ENCODE measurements around the gene MBOAT7. TPM values are rescaled to one million over a fixed set of nuclear protein-coding genes. Genes with fewer than 3 reads are reported as not detected.
"Not testable (repeated sequence)": the region's sequence is repeated elsewhere in the genome, so short reads cannot be mapped to it uniquely, and the experiment has no call there.

The MBOAT7 gene
- total RNA-seq, 2 experiments from 2014 or later = 49.0 to 52.2 TPM

DNA sequence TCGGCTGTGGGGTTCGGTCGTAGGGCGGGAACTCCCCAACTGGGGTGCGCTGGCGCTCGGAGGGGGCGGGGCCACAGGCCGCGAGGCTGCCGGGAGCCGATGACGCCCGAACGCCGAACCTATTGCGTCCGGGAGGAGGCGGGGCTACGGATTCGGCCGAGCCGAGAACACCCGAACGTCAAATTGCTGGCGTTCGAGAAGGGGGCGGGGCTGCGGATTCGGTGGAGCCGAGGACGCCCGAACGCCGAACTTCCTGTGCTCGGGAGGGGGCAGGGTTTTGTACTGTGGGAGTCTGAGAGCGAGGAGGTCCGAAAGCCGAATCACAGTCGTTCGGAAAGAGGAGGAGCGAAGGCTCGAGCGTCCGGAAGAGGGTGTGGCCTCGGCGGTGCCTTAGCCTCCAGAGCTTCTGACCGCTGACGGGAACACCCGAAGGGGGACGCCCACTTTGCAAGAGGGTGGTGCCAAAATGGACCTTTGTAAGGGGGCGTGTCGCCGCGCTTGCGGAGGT lies 1.2 kb upstream of the MBOAT7 start:
- Mint-ChIP-seq H3K4me3 (peak overlapping the region; percentile 93), H3K36me3 (peaks cover 13% of the 10 kb centered on the region), H3K27me3 (no peaks in the 10 kb centered on the region), H3K9me3 (no peaks in the 10 kb centered on the region), H3K4me1 (peaks cover 22% of the 10 kb centered on the region), H3K27ac (peak overlapping the region; percentile 97)
- DNase-seq = peak; percentile 100
- peak; percentile 58 for ATAC-seq (ENCODE audit: low read depth)
- POLR2A ChIA-PET = interaction anchor here (0.6 to 6.7 kb wide), 8 partner anchors 10 to 1090 kb away, joined by 3 to 106 read pairs (median 4); partner anchors contain the start of genes CNOT3, LENG1, PRPF31 and RPS9

DNA sequence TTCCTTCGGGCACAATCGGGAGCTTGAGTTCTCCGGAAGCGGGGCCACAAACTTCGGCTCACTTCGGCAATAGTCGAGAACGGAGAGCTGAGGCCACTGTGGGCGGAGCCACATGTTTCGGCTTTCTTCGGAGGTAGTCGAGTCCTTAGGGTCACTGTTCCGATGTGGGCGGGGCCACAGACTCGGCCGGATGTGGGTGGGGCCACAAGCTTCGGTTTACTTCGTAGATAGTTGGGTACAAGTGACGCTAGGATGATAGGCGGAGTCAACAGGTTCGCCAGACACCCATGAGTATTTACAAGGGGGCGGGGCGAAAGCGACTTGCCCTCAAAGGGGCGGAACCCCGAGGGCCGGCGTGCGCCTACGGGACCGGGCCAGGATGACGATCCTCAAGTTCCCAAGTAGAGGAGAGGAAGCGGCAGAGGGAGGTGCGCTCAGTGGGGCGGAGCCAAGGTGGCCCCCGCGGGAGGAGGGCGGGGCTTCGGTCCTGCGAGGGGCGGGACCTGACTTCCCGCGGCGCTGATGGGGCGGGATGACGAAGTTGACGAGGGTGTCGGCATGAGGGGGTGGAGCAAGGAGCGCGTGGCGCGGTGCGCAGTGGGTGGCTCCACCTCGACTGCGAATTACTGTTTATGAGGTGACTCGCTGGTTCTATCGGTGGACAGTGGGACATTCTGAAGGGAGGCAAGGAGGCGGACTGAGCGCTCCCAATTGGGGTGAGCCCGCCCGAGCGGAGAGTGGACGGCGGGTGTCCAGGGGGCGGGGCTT lies 539 bp upstream of the MBOAT7 start:
- POLR2A ChIA-PET = interaction anchor here (0.6 to 6.7 kb wide), 21 partner anchors 10 to 1465 kb away, joined by 3 to 106 read pairs (median 5); partner anchors contain the start of genes CNOT3, LENG1, LENG8 and PRPF31
- Mint-ChIP-seq H3K27ac (peak overlapping the region; percentile 97), H3K9me3 (no peaks in the 10 kb centered on the region), H3K4me1 (peaks cover 22% of the 10 kb centered on the region), H3K4me3 (peak overlapping the region; percentile 93), H3K27me3 (no peaks in the 10 kb centered on the region), H3K36me3 (peaks cover 10% of the 10 kb centered on the region)
- ATAC-seq (ENCODE audit: low read depth) = peak; percentile 64
- DNase-seq = peak; percentile 100

DNA sequence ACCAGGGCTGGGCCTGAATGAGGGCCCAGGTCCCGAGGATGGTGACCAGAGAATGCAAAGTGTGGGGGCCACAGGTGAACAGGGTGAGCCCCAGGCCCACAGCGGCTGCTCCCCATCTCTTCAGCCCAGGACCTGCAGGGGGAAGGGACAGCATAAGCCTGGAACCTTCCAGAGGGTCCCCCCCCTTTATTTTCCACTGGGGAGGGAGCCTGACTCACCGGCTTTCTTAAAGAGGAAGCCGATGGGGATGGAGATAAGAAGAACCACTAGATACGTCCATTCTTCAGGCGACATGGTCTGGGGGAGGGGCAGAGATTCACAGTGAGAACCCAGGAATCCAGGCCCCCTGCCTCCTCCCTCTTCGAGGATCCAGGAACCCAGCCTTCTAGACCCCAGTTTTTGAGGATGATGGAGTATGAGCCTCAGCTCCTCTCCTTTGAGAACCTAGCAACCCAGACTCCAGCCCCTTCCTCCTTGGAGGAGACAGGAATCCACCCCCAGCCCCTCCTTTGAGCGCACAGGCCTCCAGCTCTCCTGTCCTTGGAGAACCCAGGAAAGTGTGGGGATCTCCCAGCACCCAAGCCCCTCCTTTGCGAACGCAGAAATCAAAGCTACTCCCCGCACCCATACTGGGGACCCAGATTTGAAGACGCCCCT lies 1.0 kb downstream of the MBOAT7 start:
- ATAC-seq (ENCODE audit: low read depth) = no peak
- Mint-ChIP-seq H3K4me1 (peaks cover 25% of the 10 kb centered on the region), H3K4me3 (peak overlapping the region; percentile 93), H3K27me3 (no peaks in the 10 kb centered on the region), H3K36me3 (peaks cover 11% of the 10 kb centered on the region), H3K27ac (peak overlapping the region; percentile 81), H3K9me3 (no peaks in the 10 kb centered on the region)
- POLR2A ChIA-PET = interaction anchor here (0.8 to 6.7 kb wide), 10 partner anchors 12 to 260 kb away, joined by 3 to 106 read pairs (median 6); partner anchors contain the start of genes LENG1, LENG8, RPS9 and TFPT
- no peak for DNase-seq

DNA sequence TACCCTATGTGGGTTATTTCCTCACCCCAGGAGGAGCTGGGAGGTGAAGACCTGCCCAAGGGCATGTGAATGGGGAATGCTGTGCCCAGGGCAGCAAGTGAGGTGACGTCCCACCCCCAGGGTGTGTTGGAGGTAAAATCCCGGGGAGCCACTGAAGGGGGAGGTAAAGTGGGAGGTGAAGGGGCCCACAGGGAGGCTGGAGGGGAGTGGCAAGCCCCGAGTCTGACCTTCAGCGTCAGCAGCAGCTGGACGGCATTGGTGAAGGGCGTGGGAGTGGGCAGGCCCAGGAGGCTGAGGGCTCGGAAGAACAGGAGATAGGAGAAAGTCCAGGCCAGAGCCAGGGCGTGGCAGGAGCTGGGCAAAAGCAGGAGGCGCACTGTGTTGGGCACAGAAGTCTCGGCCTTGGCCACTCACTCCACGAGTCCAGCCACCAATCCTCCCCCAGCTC lies 2.4 kb downstream of the MBOAT7 start:
- Mint-ChIP-seq H3K27ac (peak overlapping the region; percentile 76), H3K9me3 (no peaks in the 10 kb centered on the region), H3K4me1 (peaks cover 18% of the 10 kb centered on the region), H3K36me3 (peaks cover 8% of the 10 kb centered on the region), H3K4me3 (peak overlapping the region; percentile 93), H3K27me3 (no peaks in the 10 kb centered on the region)
- ATAC-seq (ENCODE audit: low read depth) (no peak), DNase-seq (no peak)
- POLR2A ChIA-PET = interaction anchor here (1.9 to 6.7 kb wide), 2 partner anchors 13 to 18 kb away, joined by 4 to 106 read pairs; partner anchors contain the start of gene RPS9

DNA sequence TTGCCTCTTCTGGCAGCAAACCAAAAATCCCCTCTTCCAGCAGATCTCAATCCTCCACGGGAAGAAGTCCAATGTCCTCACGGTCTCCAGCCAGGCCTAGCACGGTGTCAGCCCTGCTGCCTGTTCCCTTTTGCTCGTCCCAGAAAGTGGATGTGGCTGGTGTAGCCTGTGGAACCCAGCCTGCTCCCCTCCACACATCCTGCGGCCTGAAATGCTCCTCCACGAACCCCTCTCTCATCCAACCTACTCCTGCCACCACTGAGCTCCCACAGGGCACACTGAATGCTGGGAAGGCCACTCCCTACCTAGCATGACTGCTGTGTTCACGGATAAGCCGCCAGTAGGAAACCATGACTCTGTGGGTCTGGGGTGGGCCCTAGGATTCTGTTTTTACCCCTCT lies 3.0 kb downstream of the MBOAT7 start:
- H3K4me3 Mint-ChIP-seq = no peak overlapping the region

DNA sequence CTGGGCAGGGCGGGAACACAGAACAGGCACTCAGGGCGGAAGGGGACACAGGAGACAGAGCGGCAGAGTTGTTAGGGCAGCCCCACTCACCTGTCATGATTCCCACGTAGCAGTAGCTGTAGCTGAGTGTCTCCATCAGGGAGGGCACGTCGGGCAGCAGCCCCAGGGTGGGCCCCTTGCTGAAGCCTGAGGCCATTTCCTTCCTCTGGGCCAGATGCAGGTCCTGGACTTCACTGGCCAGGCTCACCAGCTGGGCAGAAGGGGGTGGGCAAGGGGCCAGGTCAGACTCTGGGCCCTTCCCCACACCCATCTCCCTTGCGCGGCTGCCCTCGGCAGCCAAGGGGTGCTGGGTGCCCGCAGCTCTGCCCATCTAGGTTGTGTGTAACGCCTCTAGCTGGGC lies 5.9 kb downstream of the MBOAT7 start:
- Mint-ChIP-seq H3K27ac (no peak overlapping the region), H3K9me3 (no peaks in the 10 kb centered on the region), H3K4me3 (no peak overlapping the region), H3K36me3 (peaks cover 8% of the 10 kb centered on the region), H3K4me1 (peaks cover 15% of the 10 kb centered on the region), H3K27me3 (no peaks in the 10 kb centered on the region)
- no peak for ATAC-seq (ENCODE audit: low read depth)
- DNase-seq = no peak
- POLR2A ChIA-PET = interaction anchor here (1.0 kb wide), 1 partner anchor 18 kb away, joined by 3 read pairs; the partner anchor contains the start of gene RPS9

More for the DNA sequence above, 3.0 kb downstream of the MBOAT7 start:
- Mint-ChIP-seq H3K9me3 (no peaks in the 10 kb centered on the region), H3K36me3 (peaks cover 8% of the 10 kb centered on the region), H3K4me1 (peaks cover 15% of the 10 kb centered on the region), H3K27ac (no peak overlapping the region), H3K27me3 (no peaks in the 10 kb centered on the region)
- DNase-seq (no peak), ATAC-seq (ENCODE audit: low read depth) (no peak)
- POLR2A ChIA-PET = interaction anchor here (6.7 kb wide), 1 partner anchor 14 kb away, joined by 106 read pairs; the partner anchor contains the start of gene RPS9

DNA sequence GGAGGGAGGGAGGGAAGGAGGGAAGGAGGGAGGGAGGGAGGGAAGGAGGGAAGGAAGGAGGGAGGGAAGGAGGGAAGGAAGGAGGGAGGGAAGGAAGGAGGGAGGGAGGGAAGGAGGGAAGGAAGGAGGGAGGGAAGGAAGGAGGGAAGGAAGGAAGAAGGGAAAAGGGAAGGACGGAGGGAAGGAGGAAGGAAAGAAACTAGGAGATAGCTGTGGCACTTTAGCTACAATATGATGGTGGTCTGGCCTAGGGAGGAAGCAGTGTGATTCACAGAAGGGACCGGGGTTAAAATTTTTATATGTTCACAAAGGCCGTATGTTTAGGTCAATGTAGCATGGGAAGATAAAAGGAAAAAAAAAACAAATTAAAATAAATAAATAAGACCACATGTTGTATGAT lies 7.5 kb downstream of the MBOAT7 start:
- H3K9me3 Mint-ChIP-seq; DNase-seq; ATAC-seq (ENCODE audit: low read depth); H3K27ac Mint-ChIP-seq; H3K27me3 Mint-ChIP-seq; POLR2A ChIA-PET; H3K4me3 Mint-ChIP-seq; H3K4me1 Mint-ChIP-seq: not testable (repeated sequence)
- H3K36me3 Mint-ChIP-seq = peaks cover 11% of the 10 kb centered on the region

DNA sequence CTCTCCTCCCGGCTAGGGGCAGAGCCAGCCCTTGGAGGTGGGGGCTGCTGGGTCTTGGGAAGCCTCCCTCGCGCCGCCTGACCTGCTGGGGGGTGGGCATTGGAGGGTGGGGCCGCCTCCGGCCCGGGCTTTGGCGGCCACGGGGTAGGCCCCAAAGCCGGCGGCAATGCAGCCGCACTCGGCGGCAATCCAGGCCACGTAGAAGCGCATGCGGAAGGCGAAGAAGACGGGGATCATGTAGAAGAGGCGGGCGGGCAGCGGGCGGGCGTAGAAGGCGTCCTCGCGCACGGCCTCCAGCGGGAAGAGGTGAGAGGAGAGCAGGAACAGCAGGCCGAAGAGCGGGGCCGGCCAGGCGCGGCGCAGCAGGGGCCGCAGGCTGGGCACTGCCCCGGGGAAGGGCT lies 8.7 kb downstream of the MBOAT7 start:
- H3K27me3 Mint-ChIP-seq = no peaks in the 10 kb centered on the region
- POLR2A ChIA-PET = no interaction called here

DNA sequence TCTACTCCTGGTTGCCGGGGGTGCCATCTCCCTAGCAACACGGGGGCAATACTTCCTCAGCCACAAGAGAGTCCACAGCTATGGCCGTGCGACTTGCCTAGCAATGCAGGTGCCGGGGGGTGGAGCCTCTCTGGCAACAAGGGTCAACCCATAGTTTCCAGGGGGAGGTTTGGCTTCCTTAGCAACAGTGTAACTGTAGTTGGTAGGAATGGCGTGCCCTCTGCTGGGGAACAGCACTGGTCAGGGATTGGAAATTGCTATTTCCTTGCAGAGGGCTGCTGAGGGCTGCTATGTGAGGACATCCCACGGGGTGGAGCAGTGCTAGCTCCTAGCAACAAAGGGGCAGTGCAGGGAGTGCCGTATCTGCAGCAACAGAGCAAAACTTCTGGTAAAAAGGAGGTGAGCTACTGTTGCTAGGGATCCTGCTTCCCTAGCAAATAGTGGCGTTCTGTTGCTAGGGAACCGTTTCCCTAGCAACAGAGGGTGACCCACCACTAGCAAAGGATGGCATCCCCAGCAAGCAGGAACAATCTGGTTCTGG lies 9.4 kb downstream of the MBOAT7 start:
- H3K4me1 Mint-ChIP-seq = peaks cover 3% of the 10 kb centered on the region
- no peaks in the 10 kb centered on the region for H3K9me3 Mint-ChIP-seq
- no peaks in the 10 kb centered on the region for H3K27me3 Mint-ChIP-seq
- ATAC-seq (ENCODE audit: low read depth) (peak; percentile 19), DNase-seq (no peak)
- POLR2A ChIA-PET = no interaction called here
- H3K27ac Mint-ChIP-seq = no peak overlapping the region
- no peak overlapping the region for H3K4me3 Mint-ChIP-seq
- peaks cover 7% of the 10 kb centered on the region for H3K36me3 Mint-ChIP-seq

More for the DNA sequence above, 8.7 kb downstream of the MBOAT7 start:
- Mint-ChIP-seq H3K4me1 (peaks cover 6% of the 10 kb centered on the region), H3K27ac (no peak overlapping the region), H3K9me3 (no peaks in the 10 kb centered on the region), H3K4me3 (no peak overlapping the region), H3K36me3 (peaks cover 7% of the 10 kb centered on the region)
- no peak for DNase-seq
- ATAC-seq (ENCODE audit: low read depth) = no peak

DNA sequence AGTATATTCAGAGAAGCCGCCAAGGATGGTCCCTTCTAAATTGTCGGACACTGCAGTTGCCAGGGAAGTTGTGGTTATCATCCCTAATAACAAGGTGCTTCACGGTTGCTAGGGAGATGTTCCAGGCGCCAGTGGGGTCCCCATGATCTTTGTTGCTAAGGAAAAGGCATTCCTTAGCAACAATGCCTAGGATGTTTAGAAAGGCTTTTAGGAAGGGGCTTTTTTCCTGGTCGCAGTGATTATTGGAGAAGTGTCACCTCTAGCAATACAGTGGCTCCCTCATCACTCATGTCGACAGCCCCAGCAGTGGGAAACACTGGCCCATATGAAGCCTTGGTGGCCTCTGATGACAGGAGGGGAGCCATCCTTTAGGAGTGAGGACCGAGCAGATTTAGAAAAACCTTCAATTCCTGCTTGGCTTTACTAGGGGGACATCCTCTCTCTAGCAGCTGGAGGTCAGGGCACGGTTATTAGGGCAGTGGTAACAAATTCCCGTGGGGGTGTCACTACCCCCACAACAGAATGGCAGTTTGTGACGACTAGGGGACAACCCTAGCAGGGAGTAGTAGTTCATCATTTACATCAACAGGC lies 10.0 kb downstream of the MBOAT7 start:
- Mint-ChIP-seq H3K4me1 (peaks cover 3% of the 10 kb centered on the region), H3K9me3 (no peaks in the 10 kb centered on the region), H3K27me3 (no peaks in the 10 kb centered on the region), H3K4me3 (no peak overlapping the region), H3K36me3 (peaks cover 7% of the 10 kb centered on the region), H3K27ac (no peak overlapping the region)
- POLR2A ChIA-PET = no interaction called here
- no peak for ATAC-seq (ENCODE audit: low read depth)
- DNase-seq = no peak

DNA sequence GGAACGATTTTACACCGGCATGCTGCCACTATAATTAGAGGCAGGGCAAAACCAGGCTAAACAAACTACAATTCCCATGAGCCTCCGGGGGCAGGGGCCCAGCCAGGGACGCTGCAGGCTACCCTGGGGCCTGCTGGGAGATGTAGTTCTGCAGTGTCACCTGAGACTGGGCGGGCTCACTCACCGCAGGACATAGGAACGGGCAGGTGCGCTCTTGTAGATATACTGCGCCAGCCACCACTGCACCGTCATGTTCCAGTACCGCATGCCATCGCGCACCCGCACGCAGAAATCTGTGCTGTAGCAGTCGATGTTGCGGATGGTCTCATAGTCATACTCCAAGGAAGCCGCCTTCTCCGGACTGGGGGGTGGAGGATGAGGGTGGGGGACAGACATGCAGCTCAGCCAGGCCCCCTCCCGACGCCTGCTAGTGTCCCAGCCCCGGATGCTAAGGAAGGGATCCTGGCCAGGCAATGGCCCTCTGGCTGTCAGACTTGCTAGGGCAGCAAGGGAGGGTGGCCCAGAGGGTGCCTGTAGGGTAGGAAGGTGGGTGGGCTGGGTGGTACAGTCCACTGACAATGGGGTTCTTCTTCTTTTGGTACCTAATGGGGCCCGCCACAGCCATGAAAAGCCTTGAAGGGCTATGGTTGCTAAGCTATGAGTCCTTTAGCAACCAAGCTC lies 10.7 kb downstream of the MBOAT7 start:
- Mint-ChIP-seq H3K9me3 (no peaks in the 10 kb centered on the region), H3K4me1 (peaks cover 2% of the 10 kb centered on the region), H3K27me3 (no peaks in the 10 kb centered on the region), H3K4me3 (no peak overlapping the region), H3K27ac (no peak overlapping the region), H3K36me3 (peaks cover 4% of the 10 kb centered on the region)
- DNase-seq (no peak), ATAC-seq (ENCODE audit: low read depth) (peak; percentile 82)
- POLR2A ChIA-PET = no interaction called here

DNA sequence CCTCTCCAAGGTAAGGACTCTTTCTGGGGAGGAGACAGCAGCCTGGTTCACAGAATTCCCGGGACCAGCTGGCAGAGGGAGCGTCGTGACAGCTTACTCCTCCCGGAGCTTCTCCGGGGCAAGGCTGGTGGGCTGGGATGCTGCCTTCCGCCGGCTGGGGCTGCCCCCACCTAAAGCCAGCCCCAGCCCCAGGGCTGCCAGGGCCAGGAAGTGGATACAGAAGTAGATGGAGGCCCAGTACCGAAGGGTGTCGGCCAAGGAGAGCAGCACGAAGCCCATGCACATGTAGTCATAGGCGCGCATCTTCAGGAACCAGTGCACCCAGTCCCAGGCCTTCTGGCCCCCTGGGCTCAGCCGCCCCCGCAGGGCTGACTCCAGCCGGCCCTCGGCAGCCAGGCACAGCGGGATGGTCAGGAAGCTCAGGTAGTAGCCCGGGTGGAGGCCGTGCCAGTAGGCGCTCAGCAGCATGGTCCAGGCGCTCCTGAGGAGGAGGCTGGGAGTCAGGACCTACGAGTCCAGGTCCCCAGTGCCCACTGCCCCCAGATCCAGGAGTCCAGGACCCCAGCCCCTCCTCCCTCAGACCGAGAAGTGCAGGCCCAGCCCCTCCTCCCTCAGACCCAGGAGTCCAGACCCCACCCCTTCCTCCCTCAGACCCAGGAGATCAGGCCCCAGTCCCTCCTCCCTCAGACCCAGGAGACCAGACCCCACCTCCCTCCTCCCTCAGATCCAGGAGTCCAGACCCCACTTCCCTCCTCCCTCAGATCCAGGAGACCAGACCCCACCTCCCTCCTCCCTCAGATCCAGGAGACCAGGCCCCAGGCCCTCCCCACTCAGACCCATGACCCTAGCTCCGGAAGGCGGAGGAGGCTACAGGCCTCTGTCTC lies 15.2 kb downstream of the MBOAT7 start:
- DNase-seq (no peak), ATAC-seq (ENCODE audit: low read depth) (no peak)
- Mint-ChIP-seq H3K36me3 (peaks cover 4% of the 10 kb centered on the region), H3K4me1 (peaks cover 1% of the 10 kb centered on the region), H3K9me3 (no peaks in the 10 kb centered on the region), H3K27ac (no peak overlapping the region), H3K4me3 (no peak overlapping the region), H3K27me3 (no peaks in the 10 kb centered on the region)
- POLR2A ChIA-PET = interaction anchor here (0.6 to 1.3 kb wide), 4 partner anchors 10 to 84 kb away, joined by 3 to 5 read pairs (median 4); partner anchors contain the start of gene MBOAT7

Data from activated naive CD8-positive, alpha-beta T cell treated with anti-CD3 and anti-CD28 coated beads, Interleukin-2, amount 10 ng/mL, durations not matched to agents 7 days and 5 days (primary cell).